ENCODE measurements around the gene IL2RA. TPM values are rescaled to one million over a fixed set of nuclear protein-coding genes. Genes with fewer than 3 reads are reported as not detected.

Gene IL2RA
- total and polyA plus RNA-seq, 2 donors (not counting 1 experiment from before 2014, with no cell fraction given), result 7.2 to 56.7 TPM

GRCh38 chr10:6101181-6101580, 39.0 kb upstream of the IL2RA start:
- ATAC-seq (ENCODE audit: low read depth) (peak; percentile 81), DNase-seq (peak; percentile 29)
- peak overlapping the region; percentile 29 for H3K4me2 ChIP-seq (replicated peaks; ENCODE audit: low read depth, low read length, poor library complexity, severe bottlenecking)
- 45% methylated on average over 7 of the region's 8 CpGs for WGBS (ENCODE audit: insufficient coverage)
- Mint-ChIP-seq H3K27ac (peak overlapping the region; percentile 57), H3K4me3 (peak overlapping the region; percentile 20), H3K9me3 (ENCODE audit: insufficient read depth) (no peaks in the 10 kb centered on the region), H3K27me3 (no peaks in the 10 kb centered on the region), H3K4me1 (peaks cover 20% of the 10 kb centered on the region)
- H3K4me3 ChIP-seq (ENCODE audit: control extremely low read depth in 1 of 5, extremely low read depth in 1 of 5, insufficient read depth in 1 of 5, low read depth in 2 of 5, low read length in 4 of 5), result no peak overlapping the region
- peaks cover 18 to 67% of the 10 kb centered on the region in 2 experiments for H3K36me3 ChIP-seq (replicated peaks in 1 of 2; ENCODE audit: control extremely low read depth in 1 of 2, control insufficient read depth in 1 of 2, extremely low read depth in 1 of 2, insufficient read depth in 2 of 2, low read length in 1 of 2)
- no peaks in the 10 kb centered on the region for H3K27me3 ChIP-seq (replicated peaks in 1 of 4; ENCODE audit: control extremely low read depth in 1 of 4, control insufficient read depth in 3 of 4, insufficient read depth in 4 of 4, low read length in 3 of 4)
- intact Hi-C loops (cut with micrococcal nuclease), result no loop called here
- no peak for TF ChIP-seq EZH2 (IDR thresholded peaks at IDR 0.05; ENCODE audit: borderline replicate concordance, insufficient read depth, low read depth, low read length, poor library complexity, severe bottlenecking)
- TF ChIP-seq, protein P1, sequence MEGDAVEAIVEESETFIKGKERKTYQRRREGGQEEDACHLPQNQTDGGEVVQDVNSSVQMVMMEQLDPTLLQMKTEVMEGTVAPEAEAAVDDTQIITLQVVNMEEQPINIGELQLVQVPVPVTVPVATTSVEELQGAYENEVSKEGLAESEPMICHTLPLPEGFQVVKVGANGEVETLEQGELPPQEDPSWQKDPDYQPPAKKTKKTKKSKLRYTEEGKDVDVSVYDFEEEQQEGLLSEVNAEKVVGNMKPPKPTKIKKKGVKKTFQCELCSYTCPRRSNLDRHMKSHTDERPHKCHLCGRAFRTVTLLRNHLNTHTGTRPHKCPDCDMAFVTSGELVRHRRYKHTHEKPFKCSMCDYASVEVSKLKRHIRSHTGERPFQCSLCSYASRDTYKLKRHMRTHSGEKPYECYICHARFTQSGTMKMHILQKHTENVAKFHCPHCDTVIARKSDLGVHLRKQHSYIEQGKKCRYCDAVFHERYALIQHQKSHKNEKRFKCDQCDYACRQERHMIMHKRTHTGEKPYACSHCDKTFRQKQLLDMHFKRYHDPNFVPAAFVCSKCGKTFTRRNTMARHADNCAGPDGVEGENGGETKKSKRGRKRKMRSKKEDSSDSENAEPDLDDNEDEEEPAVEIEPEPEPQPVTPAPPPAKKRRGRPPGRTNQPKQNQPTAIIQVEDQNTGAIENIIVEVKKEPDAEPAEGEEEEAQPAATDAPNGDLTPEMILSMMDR (IDR thresholded peaks at IDR 0.05), result no peak
- H3K4me1 ChIP-seq (ENCODE audit: control insufficient read depth in 2 of 2, insufficient read depth in 2 of 2, low read length in 2 of 2), result no peaks in the 10 kb centered on the region
- POLR2A ChIA-PET, result no interaction called here
- CTCF ChIA-PET, result interaction anchor here (1.0 to 1.9 kb wide), 4 partner anchors 14 to 301 kb away, joined by 3 to 11 read pairs (median 4); partner anchors contain the start of gene PFKFB3
- H3K9ac ChIP-seq (ENCODE audit: low read length), result no peak overlapping the region
- H3K27ac ChIP-seq (ENCODE audit: low read length in 2 of 2), result peak overlapping the region in 1 of 2 donors; percentile 12
- H4K20me1 ChIP-seq (ENCODE audit: control insufficient read depth, insufficient read depth, low read length, poor library complexity, severe bottlenecking), result peaks cover 41% of the 10 kb centered on the region
- no peak overlapping the region for H2AFZ ChIP-seq (ENCODE audit: insufficient read depth, low read depth, low read length, poor library complexity, severe bottlenecking)
- H3K9me3 ChIP-seq (ENCODE audit: control extremely low read depth in 1 of 3, control insufficient read depth in 2 of 3, insufficient read depth in 1 of 3, low read length in 2 of 3), result no peaks in the 10 kb centered on the region
- H3K79me2 ChIP-seq (ENCODE audit: control insufficient read depth, insufficient read depth, low read length), result peaks cover 56% of the 10 kb centered on the region

- H3K27ac ChIP-seq (ENCODE audit: low read length in 2 of 2), result no peak overlapping the region
- H3K27me3 ChIP-seq (replicated peaks in 1 of 4; ENCODE audit: control extremely low read depth in 1 of 4, control insufficient read depth in 3 of 4, insufficient read depth in 4 of 4, low read length in 3 of 4), result no peaks in the 10 kb centered on the region
- H3K4me3 ChIP-seq (ENCODE audit: control extremely low read depth in 1 of 5, extremely low read depth in 1 of 5, insufficient read depth in 1 of 5, low read depth in 2 of 5, low read length in 4 of 5), result no peak overlapping the region
- no peak for ATAC-seq (ENCODE audit: low read depth)
- DNase-seq, result no peak
- no peak overlapping the region for H3K4me2 ChIP-seq (replicated peaks; ENCODE audit: low read depth, low read length, poor library complexity, severe bottlenecking)
- H3K9me3 ChIP-seq (ENCODE audit: control extremely low read depth in 1 of 3, control insufficient read depth in 2 of 3, insufficient read depth in 1 of 3, low read length in 2 of 3), result no peaks in the 10 kb centered on the region
- no peak overlapping the region for H2AFZ ChIP-seq (ENCODE audit: insufficient read depth, low read depth, low read length, poor library complexity, severe bottlenecking)
- TF ChIP-seq EZH2 (IDR thresholded peaks at IDR 0.05; ENCODE audit: borderline replicate concordance, insufficient read depth, low read depth, low read length, poor library complexity, severe bottlenecking), result no peak
- TF ChIP-seq, protein P1 (IDR thresholded peaks at IDR 0.05), result no peak
- no CpG with 5 or more reads among the region's 1 CpG for WGBS (ENCODE audit: insufficient coverage)
- H3K36me3 ChIP-seq (replicated peaks in 1 of 2; ENCODE audit: control extremely low read depth in 1 of 2, control insufficient read depth in 1 of 2, extremely low read depth in 1 of 2, insufficient read depth in 2 of 2, low read length in 1 of 2), result peaks cover 18 to 62% of the 10 kb centered on the region in 2 experiments
- CTCF ChIA-PET, result interaction anchor here (1.0 to 1.9 kb wide), 5 partner anchors 14 to 305 kb away, joined by 3 to 11 read pairs (median 4); partner anchors contain the start of gene PFKFB3
- Mint-ChIP-seq H3K4me3 (no peak overlapping the region), H3K27ac (peak overlapping the region; percentile 23), H3K4me1 (peaks cover 27% of the 10 kb centered on the region), H3K9me3 (ENCODE audit: insufficient read depth) (no peaks in the 10 kb centered on the region), H3K27me3 (no peaks in the 10 kb centered on the region)
- POLR2A ChIA-PET, result no interaction called here
- H4K20me1 ChIP-seq (ENCODE audit: control insufficient read depth, insufficient read depth, low read length, poor library complexity, severe bottlenecking), result peaks cover 50% of the 10 kb centered on the region
- no peaks in the 10 kb centered on the region for H3K4me1 ChIP-seq (ENCODE audit: control insufficient read depth in 2 of 2, insufficient read depth in 2 of 2, low read length in 2 of 2)
- peaks cover 65% of the 10 kb centered on the region for H3K79me2 ChIP-seq (ENCODE audit: control insufficient read depth, insufficient read depth, low read length)
- intact Hi-C loops (cut with micrococcal nuclease), result no loop called here
- no peak overlapping the region for H3K9ac ChIP-seq (ENCODE audit: low read length)
These were observed 38.2 kb upstream of the IL2RA start for GRCh38 chr10:6100370-6100769.
